Fibroblast of pulmonary artery (primary cell): ENCODE data around the gene FYTTD1.
A peak's percentile ranks its signal among the peaks of the same experiment; 100 is the strongest.

Experiments
- DNase-seq: peaks from one replicate; pipeline ENCODE4 v3.0.0-alpha.2; 2010; ENCODE audit warnings: low read depth
- H3K4me3 ChIP-seq: replicated peaks from 2 replicates; pipeline ENCODE4 v1.5.1; 2011; ENCODE audit warnings: low read depth, mild to moderate bottlenecking, control low read depth, low read length, moderate library complexity
- TF ChIP-seq, protein P1 (sequence below): IDR thresholded peaks from 2 replicates; pipeline ENCODE4 v1.5.1; 2011; ENCODE audit warnings: mild to moderate bottlenecking, control low read depth, low read length, inconsistent platforms; ENCODE audit errors: missing control alignments

The FYTTD1 gene

GRCh38 chr3:197750858-197751737, 1.4 kb downstream of the FYTTD1 start:
- peak; percentile 42 for DNase-seq
- TF ChIP-seq, protein P1, sequence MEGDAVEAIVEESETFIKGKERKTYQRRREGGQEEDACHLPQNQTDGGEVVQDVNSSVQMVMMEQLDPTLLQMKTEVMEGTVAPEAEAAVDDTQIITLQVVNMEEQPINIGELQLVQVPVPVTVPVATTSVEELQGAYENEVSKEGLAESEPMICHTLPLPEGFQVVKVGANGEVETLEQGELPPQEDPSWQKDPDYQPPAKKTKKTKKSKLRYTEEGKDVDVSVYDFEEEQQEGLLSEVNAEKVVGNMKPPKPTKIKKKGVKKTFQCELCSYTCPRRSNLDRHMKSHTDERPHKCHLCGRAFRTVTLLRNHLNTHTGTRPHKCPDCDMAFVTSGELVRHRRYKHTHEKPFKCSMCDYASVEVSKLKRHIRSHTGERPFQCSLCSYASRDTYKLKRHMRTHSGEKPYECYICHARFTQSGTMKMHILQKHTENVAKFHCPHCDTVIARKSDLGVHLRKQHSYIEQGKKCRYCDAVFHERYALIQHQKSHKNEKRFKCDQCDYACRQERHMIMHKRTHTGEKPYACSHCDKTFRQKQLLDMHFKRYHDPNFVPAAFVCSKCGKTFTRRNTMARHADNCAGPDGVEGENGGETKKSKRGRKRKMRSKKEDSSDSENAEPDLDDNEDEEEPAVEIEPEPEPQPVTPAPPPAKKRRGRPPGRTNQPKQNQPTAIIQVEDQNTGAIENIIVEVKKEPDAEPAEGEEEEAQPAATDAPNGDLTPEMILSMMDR, result no peak
- H3K4me3 ChIP-seq, result peak overlapping the region; percentile 66

- no peak overlapping the region for H3K4me3 ChIP-seq
- DNase-seq, result no peak
- TF ChIP-seq, protein P1, result no peak
These were observed 2.4 kb downstream of the FYTTD1 start for GRCh38 chr3:197752107-197752506.

DNA sequence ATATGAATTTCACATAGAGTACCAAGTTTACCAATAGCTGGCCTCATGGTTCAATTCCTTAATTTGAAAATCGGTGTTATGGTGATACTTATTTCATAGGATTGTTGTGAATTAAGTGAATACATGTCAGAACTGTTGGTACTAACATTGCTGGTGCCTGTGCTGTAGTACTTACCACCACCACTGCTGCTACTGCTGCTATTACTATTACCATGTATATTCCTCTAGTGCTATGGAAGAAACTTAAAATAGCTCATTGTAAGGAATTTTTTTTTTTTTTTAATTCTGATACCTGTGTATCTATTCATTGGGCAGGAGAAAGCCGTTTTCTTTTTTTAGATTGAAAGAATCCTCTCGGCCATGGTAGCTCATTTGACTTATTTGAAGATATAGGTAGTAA, 3.6 kb downstream of the FYTTD1 start:
- H3K4me3 ChIP-seq, result no peak overlapping the region
- DNase-seq, result peak; percentile 20
- TF ChIP-seq, protein P1, result peak; percentile 11

DNA sequence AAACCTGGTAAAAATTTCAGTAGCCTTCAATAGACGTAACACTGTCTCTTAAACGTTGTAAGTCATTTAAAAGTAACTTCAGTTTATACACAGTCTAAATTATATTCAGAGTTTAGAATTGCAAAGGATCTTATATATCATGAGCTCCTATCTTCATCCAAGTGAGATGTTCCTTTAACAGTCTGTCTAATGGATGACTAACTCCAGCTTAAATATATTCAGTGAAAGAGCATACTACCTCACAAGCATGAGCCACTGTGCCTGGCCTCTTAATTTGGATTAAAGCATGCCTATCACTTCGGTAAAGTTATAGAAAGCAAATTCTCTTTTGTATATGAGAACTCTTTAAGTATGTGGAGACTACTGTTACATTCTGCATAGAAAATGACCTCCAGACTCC, 7.0 kb downstream of the FYTTD1 start:
- no peak for DNase-seq
- TF ChIP-seq, protein P1, result no peak
- no peak overlapping the region for H3K4me3 ChIP-seq

- TF ChIP-seq, protein P1, result no peak
- DNase-seq, result no peak
- H3K4me3 ChIP-seq, result no peak overlapping the region
These were observed 8.8 kb downstream of the FYTTD1 start for GRCh38 chr3:197758512-197758911.

DNA sequence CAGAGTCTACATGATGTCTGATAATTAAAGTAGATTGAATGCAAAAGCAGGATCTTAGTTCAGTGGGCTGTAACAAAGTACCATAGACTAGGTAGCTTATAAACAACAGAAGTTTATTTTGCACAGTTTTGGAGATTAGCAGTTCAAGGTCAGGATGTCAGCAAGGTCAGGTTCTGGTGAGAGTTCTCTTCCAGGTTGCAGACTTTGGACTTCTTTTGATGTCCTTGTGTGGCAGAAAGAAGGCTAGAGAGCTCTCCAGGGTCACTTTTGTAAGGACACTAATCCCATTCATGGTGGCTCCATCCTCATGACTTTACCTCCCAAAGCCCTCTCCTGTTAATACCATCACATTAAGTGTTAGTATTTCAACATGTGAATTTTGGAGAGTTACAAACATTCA, 12.1 kb downstream of the FYTTD1 start:
- H3K4me3 ChIP-seq, result no peak overlapping the region
- TF ChIP-seq, protein P1, result no peak
- DNase-seq, result no peak

DNA sequence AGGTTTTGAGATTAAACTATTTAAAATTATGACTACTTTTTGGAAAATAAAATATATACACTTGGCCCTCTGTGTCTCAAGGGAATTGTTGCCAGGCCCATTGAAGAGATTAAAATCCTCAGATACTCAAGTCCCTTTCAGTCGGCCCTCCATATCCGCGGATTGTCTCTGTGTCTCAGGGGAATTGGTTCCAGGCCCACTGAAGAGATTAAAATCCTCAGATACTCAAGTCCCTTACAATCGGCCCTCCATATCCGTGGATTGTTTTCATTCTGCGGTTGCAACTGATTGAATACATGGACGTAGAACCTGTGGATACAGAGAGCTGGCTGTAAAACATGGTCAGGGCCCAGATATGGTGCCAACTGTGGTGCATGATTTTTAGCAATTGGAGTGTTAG, 25.6 kb downstream of the FYTTD1 start:
- TF ChIP-seq, protein P1, result no peak
- no peak for DNase-seq
- no peak overlapping the region for H3K4me3 ChIP-seq
